GM23338 (cell line): ENCODE results near the gene MRTFA. TPM values are rescaled to one million over a fixed set of nuclear protein-coding genes. Genes with fewer than 3 reads are reported as not detected.

Experiments
- ATAC-seq: fragments of 200-7000 bp; cut with Tn5 transposase; 3 replicates; pipeline ENCODE4 v1.9.1; 2020
- DNase-seq: peaks from one replicate; pipeline ENCODE4 v3.0.0-alpha.2; 2015; ENCODE audit warnings: low spot score
- H2AFZ ChIP-seq: fragments of 200-600 bp; sonication (generic); 2 replicates; pipeline ENCODE4 v1.8.0; 2016; ENCODE audit warnings: antibody characterized with exemption, mild to moderate bottlenecking, moderate library complexity
- H3F3A ChIP-seq: fragments of 200-600 bp; sonication (generic); replicated peaks from 2 replicates; pipeline ENCODE4 v1.8.0; 2017; ENCODE audit warnings: antibody characterized with exemption, mixed run types, low read depth
- H3K27ac ChIP-seq: fragments of 200-600 bp; sonication (generic); 2 replicates; pipeline ENCODE4 v1.6.1; 2016; ENCODE audit warnings: low read depth
- H3K27me3 ChIP-seq: fragments of 200-600 bp; sonication (generic); 2 replicates; pipeline ENCODE4 v1.8.0; 2016; ENCODE audit warnings: mild to moderate bottlenecking, mixed run types, moderate library complexity; ENCODE audit not compliant: insufficient read depth
- H3K36me3 ChIP-seq: fragments of 200-600 bp; sonication (generic); 2 replicates; pipeline ENCODE4 v1.8.0; 2016; ENCODE audit warnings: mild to moderate bottlenecking; ENCODE audit not compliant: insufficient read depth
- H3K4me1 ChIP-seq: fragments of 200-600 bp; sonication (generic); 2 replicates; pipeline ENCODE4 v1.8.0; 2016; ENCODE audit warnings: mild to moderate bottlenecking, moderate library complexity; ENCODE audit not compliant: insufficient read depth
- H3K4me2 ChIP-seq: fragments of 200-600 bp; sonication (generic); 2 replicates; pipeline ENCODE4 v1.7.1; 2017; ENCODE audit warnings: mixed run types
- H3K4me3 ChIP-seq: fragments of 200-600 bp; sonication (generic); 2 replicates; pipeline ENCODE4 v1.6.1; 2016; ENCODE audit warnings: mixed run types
- H3K79me2 ChIP-seq: fragments of 200-600 bp; sonication (generic); replicated peaks from 2 replicates; pipeline ENCODE4 v1.8.0; 2017; ENCODE audit warnings: mild to moderate bottlenecking; ENCODE audit not compliant: insufficient read depth
- H3K9me2 ChIP-seq: fragments of 200-600 bp; sonication (generic); 2 replicates; pipeline ENCODE4 v1.8.0; 2017; ENCODE audit not compliant: insufficient read depth
- H4K20me1 ChIP-seq: fragments of 200-600 bp; sonication (generic); replicated peaks from 2 replicates; pipeline ENCODE4 v1.8.0; 2017; ENCODE audit warnings: mild to moderate bottlenecking; ENCODE audit not compliant: insufficient read depth
- H3K27ac Mint-ChIP-seq: 2 replicates; pipeline ENCODE4 v1.8.0; 2020; ENCODE audit warnings: inconsistent platforms, mild to moderate bottlenecking, moderate library complexity, mixed read lengths
- H3K27me3 Mint-ChIP-seq: 3 replicates; pipeline ENCODE4 v1.8.0; 2022; ENCODE audit warnings: low read depth, mild to moderate bottlenecking, moderate library complexity, mixed read lengths, inconsistent platforms; ENCODE audit not compliant: insufficient read depth, poor library complexity
- H3K36me3 Mint-ChIP-seq: 3 replicates; pipeline ENCODE4 v1.8.0; 2021; ENCODE audit warnings: low read depth, mild to moderate bottlenecking, inconsistent platforms, moderate library complexity, mixed read lengths
- H3K4me1 Mint-ChIP-seq: 3 replicates; pipeline ENCODE4 v1.8.0; 2020; ENCODE audit warnings: mild to moderate bottlenecking, inconsistent platforms, mixed read lengths
- H3K4me3 Mint-ChIP-seq: 3 replicates; pipeline ENCODE4 v1.8.0; 2021; ENCODE audit warnings: moderate library complexity, mild to moderate bottlenecking, inconsistent platforms, mixed read lengths
- H3K9me3 Mint-ChIP-seq: 3 replicates; pipeline ENCODE4 v1.8.0; 2020; ENCODE audit warnings: moderate library complexity, mild to moderate bottlenecking, inconsistent platforms, mixed read lengths
- ETS1 ChIP-seq: IDR thresholded peaks from 2 replicates; pipeline ENCODE4 v1.6.1; 2016; ENCODE audit warnings: antibody characterized with exemption
- EZH2 ChIP-seq: fragments of 200-600 bp; sonication (generic); IDR thresholded peaks from one replicate; pipeline ENCODE4 v1.8.0; 2017; ENCODE audit warnings: antibody characterized with exemption, mild to moderate bottlenecking, low read depth; ENCODE audit not compliant: unreplicated experiment
- JUNB ChIP-seq: IDR thresholded peaks from one replicate; pipeline ENCODE4 v1.6.1; 2016; ENCODE audit warnings: antibody characterized with exemption; ENCODE audit not compliant: unreplicated experiment
- NANOG ChIP-seq: IDR thresholded peaks from 2 replicates; pipeline ENCODE4 v1.6.1; 2016; ENCODE audit warnings: antibody characterized with exemption, borderline replicate concordance
- POLR2AphosphoS5 ChIP-seq: IDR thresholded peaks from 2 replicates; pipeline ENCODE4 v1.6.1; 2016; ENCODE audit warnings: antibody characterized with exemption, low read depth
- STAT1 ChIP-seq: IDR thresholded peaks from one replicate; pipeline ENCODE4 v1.6.1; 2016; ENCODE audit warnings: antibody characterized with exemption; ENCODE audit not compliant: unreplicated experiment
- ZNF114 ChIP-seq: fragments of 250-450 bp; sonication (Bioruptor Pico); IDR thresholded peaks from 2 replicates; pipeline ENCODE4 v1.5.0; 2020; ENCODE audit warnings: mild to moderate bottlenecking, moderate library complexity
- ZNF331 ChIP-seq: fragments of 250-450 bp; sonication (Bioruptor Pico); IDR thresholded peaks from 2 replicates; pipeline ENCODE4 v1.5.0; 2020; ENCODE audit warnings: low read depth, mild to moderate bottlenecking, moderate library complexity
- ZNF462 ChIP-seq: fragments of 250-450 bp; sonication (Bioruptor Pico); IDR thresholded peaks from 2 replicates; pipeline ENCODE4 v1.5.0; 2020; ENCODE audit warnings: mild to moderate bottlenecking, moderate library complexity
- polyA plus RNA-seq: library from polyadenylated mRNA; unstranded; fragments of >200 nt; fragmentation: Nextera tagmentation; extraction: Ambion mirVana; gene quantifications from 2 replicates; pipeline ENCODE4 v1.2.1, GENCODE V29; 2016
- total RNA-seq: library from RNA; depleted of rRNA; stranded (reverse); fragments of >200 nt; shearing (Covaris generic); gene quantifications from 2 replicates; pipeline ENCODE4 v1.2.3, GENCODE V29; 2014
- TF ChIP-seq, protein P1 (sequence below), 2 experiments: fragments of 200-600 bp in 1 of 2; sonication (generic) in 1 of 2; conservative IDR thresholded peaks; 2 replicates each; pipeline versions ENCODE4 v1.5.1 to v1.6.1; 2016 to 2017; ENCODE audit warnings: antibody characterized with exemption in 2 of 2, low read depth in 2 of 2, mild to moderate bottlenecking in 2 of 2, moderate library complexity in 1 of 2

Gene MRTFA
- total and polyA plus RNA-seq, 2 experiments from 2014 or later = 18.1 to 92.4 TPM

DNA sequence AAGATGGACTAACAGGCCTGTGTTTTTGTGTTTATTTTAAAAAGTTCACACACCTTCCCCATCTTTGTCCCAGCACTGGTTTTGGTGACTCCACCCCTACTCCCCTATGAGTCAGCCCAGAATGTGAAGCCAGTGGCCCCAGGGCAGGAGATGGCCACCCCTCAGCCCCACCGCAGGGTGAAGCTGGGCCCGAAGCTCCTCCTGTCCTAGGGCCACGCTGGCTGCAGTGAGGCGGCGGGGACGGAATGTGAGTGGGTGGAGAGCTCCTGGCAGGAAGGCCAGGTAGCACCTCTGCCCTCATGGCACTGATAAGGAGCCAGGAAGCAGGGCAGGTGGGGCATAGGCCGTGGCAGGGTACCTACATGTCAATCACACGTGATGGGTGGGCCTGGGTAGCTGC, 226.2 kb downstream of the MRTFA start:
- peaks cover 6% of the 10 kb centered on the region for H3K27me3 Mint-ChIP-seq
- H3K36me3 ChIP-seq = peaks cover 7% of the 10 kb centered on the region; the same call in 1 of the 2 replicates
- TF ChIP-seq POLR2AphosphoS5 (0 out of 2 replicates have a peak, but pooled peaks have one; percentile 20), NANOG (no peak)
- H3K9me2 ChIP-seq = no peaks in the 10 kb centered on the region
- H3K4me2 ChIP-seq = no peak overlapping the region
- H4K20me1 ChIP-seq = no peaks in the 10 kb centered on the region
- H3K27ac Mint-ChIP-seq = no peak overlapping the region
- no peak overlapping the region for H2AFZ ChIP-seq
- ATAC-seq (no peak), DNase-seq (no peak)
- H3F3A ChIP-seq = no peaks in the 10 kb centered on the region
- H3K27me3 ChIP-seq = no peaks in the 10 kb centered on the region
- H3K79me2 ChIP-seq = no peaks in the 10 kb centered on the region
- peaks cover 2% of the 10 kb centered on the region; the same call in 2 of the 3 replicates for H3K9me3 Mint-ChIP-seq
- H3K27ac ChIP-seq = no peak overlapping the region
- peaks cover 15% of the 10 kb centered on the region for H3K36me3 Mint-ChIP-seq
- no peaks in the 10 kb centered on the region for H3K4me1 ChIP-seq
- no peak overlapping the region for H3K4me3 ChIP-seq
- H3K4me1 Mint-ChIP-seq = no peaks in the 10 kb centered on the region
- H3K4me3 Mint-ChIP-seq = no peak overlapping the region

DNA sequence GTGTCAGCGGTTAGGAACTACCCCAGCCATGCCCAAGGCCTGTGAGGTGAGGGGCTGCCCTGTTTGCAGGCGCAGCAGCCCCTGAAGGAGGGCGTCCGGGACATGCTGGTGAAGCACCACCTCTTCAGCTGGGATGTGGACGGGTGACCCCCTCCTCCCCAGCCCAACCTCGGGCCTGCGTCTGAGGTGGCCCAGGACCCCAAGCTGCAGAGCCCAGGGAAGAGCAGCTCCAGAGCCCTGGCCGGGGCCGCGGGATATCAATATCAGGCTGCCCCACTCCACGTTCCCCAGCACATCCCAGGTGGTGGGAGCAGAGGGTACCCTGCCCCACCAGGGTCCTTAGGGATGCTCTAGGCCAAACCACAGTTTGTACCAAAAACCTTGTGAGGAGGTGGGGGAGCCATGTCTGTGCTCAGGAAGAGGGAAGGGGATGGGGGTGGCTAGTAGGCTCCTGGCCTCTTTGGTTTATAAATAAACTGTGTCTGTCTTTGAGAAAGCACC, 226.9 kb downstream of the MRTFA start:
- Mint-ChIP-seq H3K36me3 (peaks cover 15% of the 10 kb centered on the region), H3K27ac (no peak overlapping the region)
- TF ChIP-seq STAT1 (no peak), ZNF331 (CRISPR knock-in tag) (no peak), ZNF462 (no peak), ETS1 (no peak), NANOG (no peak), POLR2AphosphoS5 (no peak), JUNB (no peak), ZNF114 (CRISPR knock-in tag) (no peak), EZH2 (no peak)
- TF ChIP-seq, protein P1, sequence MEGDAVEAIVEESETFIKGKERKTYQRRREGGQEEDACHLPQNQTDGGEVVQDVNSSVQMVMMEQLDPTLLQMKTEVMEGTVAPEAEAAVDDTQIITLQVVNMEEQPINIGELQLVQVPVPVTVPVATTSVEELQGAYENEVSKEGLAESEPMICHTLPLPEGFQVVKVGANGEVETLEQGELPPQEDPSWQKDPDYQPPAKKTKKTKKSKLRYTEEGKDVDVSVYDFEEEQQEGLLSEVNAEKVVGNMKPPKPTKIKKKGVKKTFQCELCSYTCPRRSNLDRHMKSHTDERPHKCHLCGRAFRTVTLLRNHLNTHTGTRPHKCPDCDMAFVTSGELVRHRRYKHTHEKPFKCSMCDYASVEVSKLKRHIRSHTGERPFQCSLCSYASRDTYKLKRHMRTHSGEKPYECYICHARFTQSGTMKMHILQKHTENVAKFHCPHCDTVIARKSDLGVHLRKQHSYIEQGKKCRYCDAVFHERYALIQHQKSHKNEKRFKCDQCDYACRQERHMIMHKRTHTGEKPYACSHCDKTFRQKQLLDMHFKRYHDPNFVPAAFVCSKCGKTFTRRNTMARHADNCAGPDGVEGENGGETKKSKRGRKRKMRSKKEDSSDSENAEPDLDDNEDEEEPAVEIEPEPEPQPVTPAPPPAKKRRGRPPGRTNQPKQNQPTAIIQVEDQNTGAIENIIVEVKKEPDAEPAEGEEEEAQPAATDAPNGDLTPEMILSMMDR (conservative IDR thresholded peaks at IDR 0.05; ENCODE audit: low read depth in 2 of 2) = no peak

More for the DNA sequence above, 226.9 kb downstream of the MRTFA start:
- Histone ChIP-seq H3F3A (no peaks in the 10 kb centered on the region), H3K27me3 (no peaks in the 10 kb centered on the region), H4K20me1 (no peaks in the 10 kb centered on the region), H3K27ac (no peak overlapping the region), H3K4me2 (no peak overlapping the region), H2AFZ (no peak overlapping the region), H3K9me2 (no peaks in the 10 kb centered on the region), H3K4me3 (no peak overlapping the region), H3K4me1 (no peaks in the 10 kb centered on the region), H3K79me2 (no peaks in the 10 kb centered on the region), H3K36me3 (peaks cover 7% of the 10 kb centered on the region; the same call in 1 of the 2 replicates)
- Mint-ChIP-seq H3K9me3 (peaks cover 2% of the 10 kb centered on the region; the same call in 2 of the 3 replicates), H3K4me3 (no peak overlapping the region), H3K4me1 (no peaks in the 10 kb centered on the region), H3K27me3 (peaks cover 6% of the 10 kb centered on the region)
- ATAC-seq (no peak), DNase-seq (no peak)
